T-helper 1 cell treated with Interleukin-12 subunit alpha and Interleukin-12 subunit beta and Interleukin-4 antibody, amounts not matched to agents 30 μg/mL and 1 μg/mL, for 36 hours (primary cell): ENCODE measurements around the gene PEBP1.
A peak's percentile ranks its signal among the peaks of the same experiment; 100 is the strongest.
"Not testable (repeated sequence)": the region's sequence is repeated elsewhere in the genome, so short reads cannot be mapped to it uniquely, and the experiment has no call there.

Experiments
- H3K27ac Mint-ChIP-seq: one replicate; pipeline ENCODE4 v1.8.0; 2021; ENCODE audit warnings: mild to moderate bottlenecking, mixed read lengths
- H3K27me3 Mint-ChIP-seq: one replicate; pipeline ENCODE4 v1.8.0; 2021; ENCODE audit warnings: low read depth, mixed read lengths
- H3K36me3 Mint-ChIP-seq: one replicate; pipeline ENCODE4 v1.8.0; 2021; ENCODE audit warnings: low read depth, mixed read lengths
- H3K4me1 Mint-ChIP-seq: one replicate; pipeline ENCODE4 v1.8.0; 2021; ENCODE audit warnings: low read depth, mixed read lengths
- H3K4me3 Mint-ChIP-seq: one replicate; pipeline ENCODE4 v1.8.0; 2021; ENCODE audit warnings: mild to moderate bottlenecking, moderate library complexity, mixed read lengths
- H3K9me3 Mint-ChIP-seq: one replicate; pipeline ENCODE4 v1.8.0; 2021; ENCODE audit warnings: mixed read lengths

Gene PEBP1

DNA sequence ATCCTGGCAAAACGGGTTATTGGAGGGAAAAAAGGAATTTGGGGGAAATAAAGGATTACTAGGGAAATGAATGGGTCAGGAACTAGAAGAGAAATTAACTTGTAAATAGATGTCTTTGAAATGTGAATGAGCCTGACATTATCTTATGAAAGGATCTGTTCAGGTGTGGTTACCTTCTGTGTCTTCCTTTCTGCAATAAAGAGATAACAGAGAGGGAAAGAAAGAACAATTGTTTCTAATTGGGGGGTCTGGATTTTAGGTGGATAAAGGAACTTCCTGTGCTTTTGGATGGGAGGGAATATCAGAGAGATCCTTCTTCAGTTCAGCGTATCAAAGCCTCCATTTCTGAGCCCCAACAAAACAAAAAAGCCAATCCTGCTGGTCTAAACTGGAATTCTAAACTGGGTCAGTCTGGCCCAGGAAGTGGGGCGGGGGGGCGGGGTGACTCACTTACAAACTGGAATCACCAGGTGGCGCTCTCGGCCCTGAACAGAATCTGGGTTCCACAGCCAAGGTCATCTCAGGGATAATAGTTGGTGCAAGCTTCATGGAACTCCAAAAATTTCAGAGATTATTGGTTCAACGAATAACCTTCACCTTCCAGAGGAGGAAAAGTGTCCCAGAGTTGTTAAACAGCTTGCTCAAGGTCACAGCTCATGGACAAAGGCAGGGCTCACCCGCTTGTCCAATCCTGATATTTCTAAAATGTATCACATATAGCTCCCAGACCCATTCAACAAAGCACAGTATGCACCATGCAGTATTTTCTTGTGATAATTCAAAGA is 15.2 kb upstream of the PEBP1 start:
- Mint-ChIP-seq H3K27me3 (no peaks in the 10 kb centered on the region), H3K36me3 (no peaks in the 10 kb centered on the region), H3K27ac (peak overlapping the region; percentile 31), H3K4me1 (peaks cover 5% of the 10 kb centered on the region), H3K9me3 (no peaks in the 10 kb centered on the region), H3K4me3 (no peak overlapping the region)

DNA sequence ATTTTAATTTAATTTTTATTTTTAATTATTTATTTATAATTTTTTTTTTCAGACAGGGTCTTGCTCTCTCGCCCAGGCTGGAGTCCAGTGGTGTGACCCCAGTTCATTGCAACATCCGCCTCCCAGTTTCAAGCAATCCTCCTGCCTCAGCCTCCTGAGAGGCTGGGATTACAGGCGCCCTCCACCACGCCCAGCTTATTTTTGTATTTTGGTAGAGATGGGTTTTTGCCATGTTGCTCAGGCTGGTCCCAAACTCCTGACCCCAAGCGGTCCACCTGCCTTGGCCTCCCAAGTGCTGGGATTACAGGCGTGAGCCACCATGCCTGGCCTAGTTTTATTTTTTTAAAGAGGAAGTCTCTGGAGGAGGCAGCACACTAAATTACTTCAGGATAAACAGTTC is 13.7 kb upstream of the PEBP1 start:
- Mint-ChIP-seq H3K4me1 (peaks cover 5% of the 10 kb centered on the region), H3K9me3 (no peaks in the 10 kb centered on the region), H3K36me3 (no peaks in the 10 kb centered on the region), H3K27me3 (no peaks in the 10 kb centered on the region), H3K4me3 (no peak overlapping the region), H3K27ac (no peak overlapping the region)

DNA sequence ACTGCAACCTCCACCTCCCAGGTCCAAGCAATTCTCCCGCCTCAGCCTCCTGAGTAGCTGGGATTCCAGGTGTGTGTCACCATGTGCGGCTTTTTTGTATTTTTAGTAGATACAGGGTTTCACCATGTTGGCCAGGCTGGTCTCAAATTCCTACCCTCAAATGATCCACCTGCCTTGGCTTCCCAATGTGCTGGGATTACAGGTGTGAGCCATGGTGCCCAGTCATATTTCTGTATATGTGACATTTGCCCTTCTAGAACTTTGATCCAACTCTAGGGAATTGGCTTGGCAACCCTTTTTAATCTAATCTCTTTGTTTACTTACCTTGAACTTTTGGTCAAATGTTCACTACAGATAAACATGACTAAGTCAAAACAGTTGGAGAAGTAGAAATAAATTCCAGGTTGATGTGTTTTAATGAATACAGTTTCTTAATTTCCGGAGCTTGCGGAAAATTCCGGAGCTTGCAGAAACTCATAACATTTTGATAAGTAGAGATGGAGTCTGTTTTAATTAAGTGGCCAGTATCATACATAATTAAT is 11.5 kb upstream of the PEBP1 start:
- H3K27me3 Mint-ChIP-seq = no peaks in the 10 kb centered on the region
- H3K9me3 Mint-ChIP-seq = no peaks in the 10 kb centered on the region
- H3K4me1 Mint-ChIP-seq = peaks cover 5% of the 10 kb centered on the region
- no peaks in the 10 kb centered on the region for H3K36me3 Mint-ChIP-seq
- no peak overlapping the region for H3K4me3 Mint-ChIP-seq
- no peak overlapping the region for H3K27ac Mint-ChIP-seq

DNA sequence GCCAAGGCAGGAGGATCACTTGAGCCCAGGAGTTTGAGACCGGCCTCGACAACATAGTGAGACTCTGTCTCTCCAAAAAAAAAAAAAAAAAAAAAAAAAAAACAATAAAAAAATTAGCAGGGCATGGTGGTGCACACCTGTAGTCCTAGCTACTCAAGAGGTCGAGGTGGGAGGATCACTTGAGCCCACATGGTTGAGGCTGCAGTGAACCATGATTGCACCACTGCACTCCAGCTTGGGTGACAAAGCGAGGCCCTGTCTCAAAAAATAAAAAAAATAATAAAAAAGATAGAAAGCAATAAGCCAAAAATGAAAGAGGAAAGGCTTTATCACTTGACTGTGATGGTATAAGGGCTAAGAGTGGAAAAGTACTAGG is 10.2 kb upstream of the PEBP1 start:
- Mint-ChIP-seq H3K4me3 (no peak overlapping the region), H3K4me1 (peaks cover under 1% of the 10 kb centered on the region), H3K36me3 (no peaks in the 10 kb centered on the region), H3K27me3 (no peaks in the 10 kb centered on the region), H3K9me3 (no peaks in the 10 kb centered on the region), H3K27ac (no peak overlapping the region)

DNA sequence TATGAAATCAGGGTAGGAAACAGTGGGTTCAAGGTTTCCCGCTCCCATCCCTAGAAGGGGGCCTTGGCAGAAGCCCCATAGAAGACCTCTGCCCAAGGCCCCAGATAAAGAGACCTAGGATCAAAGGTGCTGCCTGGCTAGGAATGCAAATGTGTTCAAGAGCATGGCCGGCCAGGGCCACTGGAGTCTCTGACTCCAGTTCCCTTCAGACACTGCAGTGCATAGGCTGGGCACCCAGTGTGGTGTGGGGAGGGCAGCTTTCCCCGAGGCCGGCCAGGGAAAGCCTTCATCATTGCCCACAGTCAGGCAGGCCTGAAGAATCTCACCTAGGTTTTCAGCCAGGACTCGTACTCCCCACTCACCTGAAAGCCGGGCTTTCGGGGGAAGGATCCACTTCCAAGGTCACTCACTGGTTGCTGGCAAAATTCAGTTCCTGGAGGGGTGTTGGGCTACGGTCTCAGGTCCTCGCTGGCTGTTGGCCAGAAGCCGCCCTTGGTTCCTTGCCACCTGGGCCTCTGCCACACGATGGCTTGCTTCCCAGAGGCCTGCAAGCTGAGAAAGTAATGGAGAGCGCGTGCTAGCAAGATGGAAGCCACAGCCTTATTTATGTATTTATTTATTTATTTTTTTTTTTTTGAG is 9.7 kb upstream of the PEBP1 start:
- Mint-ChIP-seq H3K4me1 (no peaks in the 10 kb centered on the region), H3K27me3 (no peaks in the 10 kb centered on the region), H3K27ac (no peak overlapping the region), H3K36me3 (no peaks in the 10 kb centered on the region), H3K9me3 (no peaks in the 10 kb centered on the region), H3K4me3 (no peak overlapping the region)

DNA sequence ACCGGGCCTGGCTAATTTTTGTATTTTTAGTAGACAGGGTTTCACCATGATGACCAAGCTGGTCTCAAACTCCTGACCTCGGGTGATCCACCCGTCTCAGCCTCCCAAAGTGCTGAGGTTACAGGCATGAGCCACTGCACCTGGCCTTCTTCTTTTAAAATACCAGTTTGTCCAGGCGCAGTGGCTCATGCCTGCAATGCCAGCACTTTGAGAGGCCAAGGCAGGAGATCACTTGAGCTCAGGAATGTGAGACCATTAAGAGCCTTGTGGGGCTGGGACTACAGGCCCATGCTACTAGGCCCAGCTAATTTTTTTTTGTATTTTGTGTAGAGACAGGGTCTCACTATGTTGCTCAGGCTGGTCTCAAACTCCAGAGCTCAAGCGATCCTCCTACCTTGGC is 8.1 kb upstream of the PEBP1 start:
- H3K9me3 Mint-ChIP-seq = no peaks in the 10 kb centered on the region
- H3K27me3 Mint-ChIP-seq = no peaks in the 10 kb centered on the region
- H3K27ac Mint-ChIP-seq = no peak overlapping the region
- no peak overlapping the region for H3K4me3 Mint-ChIP-seq
- H3K36me3 Mint-ChIP-seq = no peaks in the 10 kb centered on the region
- H3K4me1 Mint-ChIP-seq = peaks cover 4% of the 10 kb centered on the region

DNA sequence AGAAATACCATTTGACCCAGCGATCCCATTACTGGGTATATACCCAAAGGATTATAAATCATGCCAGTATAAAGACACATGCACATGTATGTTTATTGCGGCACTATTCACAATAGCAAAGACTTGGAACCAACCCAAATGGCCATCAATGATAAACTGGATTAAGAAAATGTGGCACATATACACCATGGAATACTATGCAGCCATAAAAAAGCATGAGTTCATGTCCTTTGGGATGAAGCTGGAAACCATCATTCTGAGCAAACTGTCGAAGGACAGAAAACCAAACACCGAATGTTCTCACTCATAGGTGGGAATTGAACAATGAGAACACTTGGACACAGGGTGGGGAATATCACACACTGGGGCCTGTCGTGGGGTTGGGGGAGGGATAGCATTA is 6.5 kb upstream of the PEBP1 start:
- not testable (repeated sequence) for H3K4me3 Mint-ChIP-seq, H3K9me3 Mint-ChIP-seq, H3K4me1 Mint-ChIP-seq, H3K36me3 Mint-ChIP-seq, H3K27me3 Mint-ChIP-seq, H3K27ac Mint-ChIP-seq

DNA sequence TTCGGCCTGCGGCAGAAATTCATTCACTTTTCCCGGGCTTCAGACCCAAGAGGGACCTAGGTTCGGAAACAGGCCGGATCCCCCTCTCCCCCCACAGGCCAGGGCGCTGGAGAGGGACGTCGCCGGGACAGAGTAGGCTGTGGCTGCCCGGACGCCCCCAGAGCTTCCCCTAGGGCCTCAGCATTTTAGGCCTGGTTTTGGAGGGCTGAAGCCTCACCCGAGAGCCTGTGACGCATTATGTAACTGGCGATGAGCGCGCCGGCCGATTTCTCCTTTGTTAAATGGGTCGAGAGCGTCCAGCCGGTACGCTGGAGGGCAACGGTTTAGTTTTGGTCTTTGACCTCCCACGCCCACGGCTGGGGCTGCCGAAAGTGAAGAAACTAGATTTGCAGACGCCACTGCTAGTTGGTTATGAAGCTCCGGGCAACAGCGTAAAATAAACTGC is 657 bp downstream of the PEBP1 start:
- Mint-ChIP-seq H3K27me3 (no peaks in the 10 kb centered on the region), H3K36me3 (peaks cover 20% of the 10 kb centered on the region), H3K4me3 (peak overlapping the region; percentile 93), H3K9me3 (no peaks in the 10 kb centered on the region), H3K27ac (peak overlapping the region; percentile 87), H3K4me1 (peaks cover 24% of the 10 kb centered on the region)

DNA sequence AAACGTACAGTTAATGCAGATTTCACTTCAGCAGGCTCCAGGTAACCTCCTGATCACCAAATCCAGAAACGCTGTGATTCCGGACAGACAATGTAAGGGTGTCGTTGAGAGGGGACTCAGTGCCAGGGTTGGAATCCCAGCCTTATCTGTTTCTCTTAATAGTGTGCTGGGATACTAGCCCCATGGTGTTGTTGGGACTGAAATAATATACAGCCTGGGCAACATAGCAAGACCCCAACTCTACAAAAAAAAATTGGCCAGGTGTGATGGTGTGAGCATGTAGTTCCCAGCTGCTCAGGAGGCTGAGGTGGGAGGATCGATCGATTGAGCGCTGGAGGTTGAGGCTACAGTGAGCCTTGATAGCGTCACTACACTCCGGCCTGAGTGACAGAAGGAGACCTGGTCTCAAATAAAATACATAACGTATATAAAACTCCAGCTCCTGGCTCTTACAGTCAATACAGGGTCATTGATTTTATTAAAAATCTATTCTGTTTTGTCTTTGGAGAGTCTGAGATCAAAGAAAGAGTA is 1.3 kb downstream of the PEBP1 start:
- peak overlapping the region; percentile 93 for H3K4me3 Mint-ChIP-seq
- H3K27ac Mint-ChIP-seq = peak overlapping the region; percentile 87
- H3K27me3 Mint-ChIP-seq = no peaks in the 10 kb centered on the region

DNA sequence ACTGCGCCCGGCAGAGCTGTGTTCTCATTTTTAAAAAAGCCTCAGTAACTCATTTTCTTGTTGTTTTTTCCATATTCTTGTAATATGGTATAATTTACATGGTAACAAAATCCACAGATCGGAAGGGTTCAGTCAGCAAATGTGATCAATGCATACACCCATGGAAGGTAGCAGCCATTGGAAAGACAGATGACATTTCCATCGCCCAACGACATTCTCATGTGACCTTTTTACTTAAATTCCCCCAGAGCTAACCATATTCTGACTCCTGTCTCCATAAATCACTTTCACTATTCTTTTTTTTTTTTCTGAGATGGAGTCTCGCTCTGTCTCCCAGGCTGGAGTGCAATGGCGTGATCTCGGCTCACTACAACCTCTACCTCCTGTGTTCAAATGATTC is 4.9 kb downstream of the PEBP1 start:
- no peaks in the 10 kb centered on the region for H3K9me3 Mint-ChIP-seq
- peaks cover 40% of the 10 kb centered on the region for H3K36me3 Mint-ChIP-seq

More for the DNA sequence above, 1.3 kb downstream of the PEBP1 start:
- H3K4me1 Mint-ChIP-seq = peaks cover 20% of the 10 kb centered on the region
- H3K36me3 Mint-ChIP-seq = peaks cover 23% of the 10 kb centered on the region
- H3K9me3 Mint-ChIP-seq = no peaks in the 10 kb centered on the region

DNA sequence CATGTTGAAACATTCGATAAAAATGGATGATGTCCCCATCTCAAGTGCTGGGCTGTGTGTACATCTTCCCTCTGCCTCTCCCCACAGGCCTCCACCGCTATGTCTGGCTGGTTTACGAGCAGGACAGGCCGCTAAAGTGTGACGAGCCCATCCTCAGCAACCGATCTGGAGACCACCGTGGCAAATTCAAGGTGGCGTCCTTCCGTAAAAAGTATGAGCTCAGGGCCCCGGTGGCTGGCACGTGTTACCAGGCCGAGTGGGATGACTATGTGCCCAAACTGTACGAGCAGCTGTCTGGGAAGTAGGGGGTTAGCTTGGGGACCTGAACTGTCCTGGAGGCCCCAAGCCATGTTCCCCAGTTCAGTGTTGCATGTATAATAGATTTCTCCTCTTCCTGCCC is 8.6 kb downstream of the PEBP1 start:
- Mint-ChIP-seq H3K4me3 (no peak overlapping the region), H3K9me3 (no peaks in the 10 kb centered on the region), H3K4me1 (peaks cover 3% of the 10 kb centered on the region), H3K36me3 (peaks cover 37% of the 10 kb centered on the region), H3K27ac (no peak overlapping the region), H3K27me3 (no peaks in the 10 kb centered on the region)

More for the DNA sequence above, 4.9 kb downstream of the PEBP1 start:
- no peak overlapping the region for H3K4me3 Mint-ChIP-seq
- H3K4me1 Mint-ChIP-seq = peaks cover 16% of the 10 kb centered on the region
- no peaks in the 10 kb centered on the region for H3K27me3 Mint-ChIP-seq
- H3K27ac Mint-ChIP-seq = no peak overlapping the region

DNA sequence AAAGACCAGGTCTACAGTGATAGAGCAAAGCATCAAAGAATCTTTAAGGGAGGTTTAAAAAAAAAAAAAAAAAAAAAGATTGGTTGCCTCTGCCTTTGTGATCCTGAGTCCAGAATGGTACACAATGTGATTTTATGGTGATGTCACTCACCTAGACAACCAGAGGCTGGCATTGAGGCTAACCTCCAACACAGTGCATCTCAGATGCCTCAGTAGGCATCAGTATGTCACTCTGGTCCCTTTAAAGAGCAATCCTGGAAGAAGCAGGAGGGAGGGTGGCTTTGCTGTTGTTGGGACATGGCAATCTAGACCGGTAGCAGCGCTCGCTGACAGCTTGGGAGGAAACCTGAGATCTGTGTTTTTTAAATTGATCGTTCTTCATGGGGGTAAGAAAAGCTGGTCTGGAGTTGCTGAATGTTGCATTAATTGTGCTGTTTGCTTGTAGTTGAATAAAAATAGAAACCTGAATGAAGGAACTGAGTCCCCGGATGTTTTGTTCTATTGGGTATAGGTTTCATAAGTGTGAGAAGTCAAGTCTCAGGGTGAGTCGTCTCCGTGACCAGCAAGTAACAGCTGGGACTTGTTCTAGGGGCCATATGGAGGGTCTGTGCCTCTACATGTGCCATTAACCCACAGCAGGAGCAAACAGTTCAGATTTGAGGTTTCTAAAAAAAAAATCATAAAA is 9.3 kb downstream of the PEBP1 start:
- no peaks in the 10 kb centered on the region for H3K9me3 Mint-ChIP-seq
- no peaks in the 10 kb centered on the region for H3K27me3 Mint-ChIP-seq
- H3K27ac Mint-ChIP-seq = peak overlapping the region; percentile 8
- no peak overlapping the region for H3K4me3 Mint-ChIP-seq
- H3K4me1 Mint-ChIP-seq = peaks cover 3% of the 10 kb centered on the region
- H3K36me3 Mint-ChIP-seq = peaks cover 32% of the 10 kb centered on the region

DNA sequence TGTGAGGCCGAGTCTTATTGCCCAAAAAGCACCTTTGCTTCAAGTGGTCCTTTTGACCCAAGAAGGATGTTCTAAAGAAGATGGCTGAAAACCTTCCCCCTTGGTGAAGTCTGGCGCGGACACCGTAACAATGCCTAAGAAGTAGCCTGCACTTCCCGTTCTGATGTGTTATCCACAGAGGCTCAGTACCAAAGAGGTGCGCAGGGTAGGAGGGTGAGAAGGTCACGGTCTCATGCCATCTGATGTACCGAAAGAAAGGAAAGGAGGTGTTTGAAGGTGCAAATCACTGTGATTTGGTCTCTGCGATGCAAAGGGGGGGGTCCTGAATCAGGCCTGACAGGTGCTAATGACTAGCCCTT is 9.9 kb downstream of the PEBP1 start:
- Mint-ChIP-seq H3K36me3 (peaks cover 32% of the 10 kb centered on the region), H3K4me3 (no peak overlapping the region), H3K4me1 (peaks cover 5% of the 10 kb centered on the region), H3K27me3 (no peaks in the 10 kb centered on the region), H3K9me3 (no peaks in the 10 kb centered on the region), H3K27ac (no peak overlapping the region)

DNA sequence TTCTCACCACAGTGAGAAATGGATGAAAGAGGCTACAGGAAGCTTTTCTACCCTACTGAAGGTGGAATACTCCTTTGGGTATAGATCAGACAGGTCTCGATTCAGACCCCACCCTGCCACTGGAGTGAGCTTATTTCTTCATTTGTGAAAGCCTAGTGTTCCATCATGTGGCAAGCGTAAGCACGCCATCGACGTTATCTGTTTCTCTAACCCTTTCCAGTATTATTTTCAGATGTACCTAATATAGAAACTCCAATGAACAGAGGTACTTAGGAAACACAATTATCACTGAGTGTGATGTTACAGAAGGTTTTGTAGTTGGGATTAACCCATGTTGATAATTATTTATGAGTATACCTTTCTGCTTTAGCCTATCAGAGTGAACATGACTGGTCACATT is 12.4 kb downstream of the PEBP1 start:
- no peak overlapping the region for H3K27ac Mint-ChIP-seq

More for the DNA sequence above, 12.4 kb downstream of the PEBP1 start:
- no peak overlapping the region for H3K4me3 Mint-ChIP-seq
- no peaks in the 10 kb centered on the region for H3K9me3 Mint-ChIP-seq
- H3K27me3 Mint-ChIP-seq = no peaks in the 10 kb centered on the region
- peaks cover 35% of the 10 kb centered on the region for H3K36me3 Mint-ChIP-seq
- peaks cover 2% of the 10 kb centered on the region for H3K4me1 Mint-ChIP-seq
